Measurements from ENCODE around the gene CCDC40. TPM values are rescaled to one million over a fixed set of nuclear protein-coding genes. Genes with fewer than 3 reads are reported as not detected.

The CCDC40 gene
- total and polyA plus RNA-seq, 9 of the 15 experiments (the other 6 are each of a cell fraction or from before 2014, with no cell fraction given), result 0.07 to 0.33 TPM; not detected in 7

- in situ Hi-C loops (cut with MboI) (no loop called here), intact Hi-C loops (cut with micrococcal nuclease) (loop anchor here (10.0 kb wide), 1 partner anchor 76 kb away; no protein-coding TSS in a partner anchor)
- 6% methylated on average over 13 of the region's 13 CpGs for WGBS (ENCODE audit: insufficient coverage, low coverage, missing lambda C conversion rate)
- Histone ChIP-seq H3K4me1 (replicated peaks in 1 of 2; ENCODE audit: control insufficient read depth in 2 of 2, insufficient read depth in 2 of 2, low read length in 2 of 2) (peaks cover 4 to 65% of the 10 kb centered on the region in 2 experiments; a peak in 4 of 5 replicates), H3K9me1 (ENCODE audit: control insufficient read depth, insufficient read depth, low read length) (no peaks in the 10 kb centered on the region), H4K20me1 (replicated peaks; ENCODE audit: control insufficient read depth, insufficient read depth, low read length) (peaks cover 4% of the 10 kb centered on the region; the same call in 1 of the 2 replicates), H3K27ac (ENCODE audit: extremely low read depth, low read depth, low read length) (no peak overlapping the region), H2AFZ (ENCODE audit: low read depth, low read length) (no peak overlapping the region), H3K79me2 (ENCODE audit: control insufficient read depth, insufficient read depth, low read length) (no peaks in the 10 kb centered on the region), H3K4me3 (no peak overlapping the region), H3K4me2 (ENCODE audit: insufficient read depth, low read length) (no peak overlapping the region), H3K9ac (ENCODE audit: insufficient read depth in 1 of 2, low read depth in 2 of 2, low read length in 2 of 2) (no peak overlapping the region), H3K27me3 (ENCODE audit: control insufficient read depth in 2 of 2, insufficient read depth in 2 of 2, low read length in 2 of 2) (peaks cover 45 to 81% of the 10 kb centered on the region in 2 experiments), H3K9me3 (replicated peaks; ENCODE audit: control insufficient read depth, insufficient read depth, low read depth, low read length) (no peaks in the 10 kb centered on the region), H3K36me3 (ENCODE audit: control insufficient read depth, insufficient read depth, low read length) (no peaks in the 10 kb centered on the region)
- TF ChIP-seq ZNF253 (CRISPR knock-in tag; conservative IDR thresholded peaks at IDR 0.05) (no peak), HMG20A (CRISPR knock-in tag; conservative IDR thresholded peaks at IDR 0.05) (no peak), ETV1 (tag; conservative IDR thresholded peaks at IDR 0.05; ENCODE audit: low read depth) (no peak), FUS (optimal IDR thresholded peaks at IDR 0.05; ENCODE audit: low read depth, low read length) (no peak), FOXK1 (CRISPR knock-in tag; IDR thresholded peaks at IDR 0.05; ENCODE audit: borderline replicate concordance) (no peak), HDAC1 (IDR thresholded peaks at IDR 0.05) (no peak), HMG20B (CRISPR knock-in tag; IDR thresholded peaks at IDR 0.05) (no peak), ZBTB17 (CRISPR knock-in tag; IDR thresholded peaks at IDR 0.05) (no peak), FOXK2 (conservative IDR thresholded peaks at IDR 0.05 in 1 of 2, IDR thresholded peaks at IDR 0.05 in 1 of 2; ENCODE audit: low read depth in 2 of 2) (no peak), ZEB2 (IDR thresholded peaks at IDR 0.05) (no peak), HNRNPUL1 (IDR thresholded peaks at IDR 0.05; ENCODE audit: low read length) (no peak), CBFA2T2 (conservative IDR thresholded peaks at IDR 0.05) (no peak), ZNF316 (IDR thresholded peaks at IDR 0.05) (no peak), ZNF184 (CRISPR knock-in tag; IDR thresholded peaks at IDR 0.05) (no peak), PRMT5 (CRISPR knock-in tag; IDR thresholded peaks at IDR 0.05) (no peak), HDGF (IDR thresholded peaks at IDR 0.05) (no peak), ZNF551 (CRISPR knock-in tag; IDR thresholded peaks at IDR 0.05) (no peak), ZNF324 (CRISPR knock-in tag; IDR thresholded peaks at IDR 0.05) (no peak)
- TF ChIP-seq, protein P1, sequence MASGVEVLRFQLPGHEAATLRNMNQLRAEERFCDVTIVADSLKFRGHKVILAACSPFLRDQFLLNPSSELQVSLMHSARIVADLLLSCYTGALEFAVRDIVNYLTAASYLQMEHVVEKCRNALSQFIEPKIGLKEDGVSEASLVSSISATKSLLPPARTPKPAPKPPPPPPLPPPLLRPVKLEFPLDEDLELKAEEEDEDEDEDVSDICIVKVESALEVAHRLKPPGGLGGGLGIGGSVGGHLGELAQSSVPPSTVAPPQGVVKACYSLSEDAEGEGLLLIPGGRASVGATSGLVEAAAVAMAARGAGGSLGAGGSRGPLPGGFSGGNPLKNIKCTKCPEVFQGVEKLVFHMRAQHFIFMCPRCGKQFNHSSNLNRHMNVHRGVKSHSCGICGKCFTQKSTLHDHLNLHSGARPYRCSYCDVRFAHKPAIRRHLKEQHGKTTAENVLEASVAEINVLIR (CRISPR knock-in tag; IDR thresholded peaks at IDR 0.05), result no peak
- DNase-seq (ENCODE audit: extremely low read depth in 1 of 4, low spot score in 3 of 4) (no peak), FAIRE-seq (no peak), ATAC-seq (no peak)
- CTCF ChIA-PET (ENCODE audit: low intra/inter-chr PET ratio), result no interaction called here
- POLR2A ChIA-PET, result interaction anchor here (0.9 kb wide), 1 partner anchor 8 kb away, joined by 3 read pairs; the partner anchor contains the start of gene GAA
- no TSS peak for BruUV-seq (replicated peaks)
Measured at GRCh38 chr17:80109066-80109660, 72.7 kb downstream of the CCDC40 start.

Measured in K562 (cell line).